GM12892 (cell line): ENCODE data around the gene CNDP1.

Experiments
- POLR2A ChIP-seq: IDR thresholded peaks from 2 replicates; pipeline ENCODE4 v1.6.1; 2011; ENCODE audit warnings: low read depth, low read length, control low read depth
- POLR2AphosphoS5 ChIP-seq: IDR thresholded peaks from 2 replicates; pipeline ENCODE4 v1.6.1; 2011; ENCODE audit warnings: low read depth, low read length, control low read depth
- TAF1 ChIP-seq: IDR thresholded peaks from 2 replicates; pipeline ENCODE4 v1.6.1; 2011; ENCODE audit warnings: low read depth, mild to moderate bottlenecking, control low read depth, low read length, borderline replicate concordance

DNA sequence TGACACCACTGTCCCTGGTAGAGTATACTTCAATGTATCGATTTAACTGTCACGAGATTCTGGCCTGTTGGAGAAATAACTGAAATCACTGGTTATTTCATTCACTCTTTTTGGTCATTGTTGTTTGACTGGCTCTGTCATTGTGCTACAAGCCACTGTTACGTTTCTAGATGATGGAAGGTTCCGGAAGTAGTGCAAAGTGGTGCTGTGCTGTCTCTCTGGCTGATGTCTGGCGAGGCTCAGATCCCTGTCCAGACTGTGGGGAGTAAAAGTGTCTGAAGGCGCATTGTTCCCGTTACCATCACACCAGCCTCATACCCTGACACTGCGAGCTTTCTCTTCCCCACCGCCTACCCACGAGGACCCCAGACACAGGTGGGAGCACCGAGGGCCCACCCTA is 11.7 kb downstream of the CNDP1 start:
- TF ChIP-seq POLR2AphosphoS5 (no peak), POLR2A (no peak), TAF1 (no peak)
